Neural progenitor cell (in vitro differentiated cells): ENCODE measurements around the gene BAMBI. TPM values are rescaled to one million over a fixed set of nuclear protein-coding genes. Genes with fewer than 3 reads are reported as not detected.
A peak's percentile ranks its signal among the peaks of the same experiment; 100 is the strongest.

Source experiments
- DNase-seq: peaks from one replicate; pipeline ENCODE4 v3.0.0-alpha.2; 2016; ENCODE audit warnings: low spot score
- H2AFZ ChIP-seq: fragments of 200-600 bp; sonication (generic); replicated peaks from 2 replicates; pipeline ENCODE4 v1.6.1; 2016; ENCODE audit warnings: antibody characterized with exemption
- H3F3A ChIP-seq: fragments of 200-600 bp; sonication (generic); 2 replicates; pipeline ENCODE4 v1.6.1; 2016; ENCODE audit warnings: antibody characterized with exemption, low read depth
- H3K27ac ChIP-seq: fragments of 200-600 bp; sonication (generic); 2 replicates; pipeline ENCODE4 v1.5.1; 2016; ENCODE audit warnings: mild to moderate bottlenecking
- H3K27me3 ChIP-seq: fragments of 200-600 bp; sonication (generic); 2 replicates; pipeline ENCODE4 v1.6.1; 2016; ENCODE audit warnings: mild to moderate bottlenecking, moderate library complexity
- H3K36me3 ChIP-seq: fragments of 200-600 bp; sonication (generic); 2 replicates; pipeline ENCODE4 v1.5.1; 2016
- H3K4me1 ChIP-seq: fragments of 200-600 bp; sonication (generic); 2 replicates; pipeline ENCODE4 v1.6.1; 2016; ENCODE audit warnings: mixed run types
- H3K4me2 ChIP-seq: fragments of 200-600 bp; sonication (generic); 2 replicates; pipeline ENCODE4 v1.6.1; 2016
- H3K4me3 ChIP-seq: fragments of 200-600 bp; sonication (generic); 2 replicates; pipeline ENCODE4 v1.5.1; 2016
- H3K79me2 ChIP-seq: fragments of 200-600 bp; sonication (generic); 2 replicates; pipeline ENCODE4 v1.6.1; 2016; ENCODE audit warnings: low read depth
- H3K9ac ChIP-seq: fragments of 200-600 bp; sonication (generic); 2 replicates; pipeline ENCODE4 v1.6.1; 2016
- H3K9me3 ChIP-seq: fragments of 200-600 bp; sonication (generic); 2 replicates; pipeline ENCODE4 v1.5.1; 2016; ENCODE audit warnings: low read depth
- H4K20me1 ChIP-seq: fragments of 200-600 bp; sonication (generic); 2 replicates; pipeline ENCODE4 v1.6.1; 2016; ENCODE audit warnings: low read depth
- H3K27ac Mint-ChIP-seq: 3 replicates; pipeline ENCODE4 v1.8.0; 2021; ENCODE audit warnings: mixed read lengths
- H3K27me3 Mint-ChIP-seq: 2 replicates; pipeline ENCODE4 v1.8.0; 2022; ENCODE audit warnings: low read depth, mild to moderate bottlenecking, inconsistent platforms, moderate library complexity, mixed read lengths; ENCODE audit not compliant: insufficient read depth
- H3K36me3 Mint-ChIP-seq: 3 replicates; pipeline ENCODE4 v1.8.0; 2021; ENCODE audit warnings: mixed read lengths
- H3K4me1 Mint-ChIP-seq: 3 replicates; pipeline ENCODE4 v1.8.0; 2021; ENCODE audit warnings: mixed read lengths
- H3K4me3 Mint-ChIP-seq: 3 replicates; pipeline ENCODE4 v1.8.0; 2021; ENCODE audit warnings: mild to moderate bottlenecking, moderate library complexity, mixed read lengths
- H3K9me3 Mint-ChIP-seq: 3 replicates; pipeline ENCODE4 v1.8.0; 2020; ENCODE audit warnings: mixed read lengths
- EZH2 ChIP-seq: fragments of 200-600 bp; sonication (generic); IDR thresholded peaks from 2 replicates; pipeline ENCODE4 v1.6.1; 2017; ENCODE audit warnings: antibody characterized with exemption, mild to moderate bottlenecking, moderate library complexity
- EZH2phosphoT487 ChIP-seq: fragments of 200-600 bp; sonication (generic); IDR thresholded peaks from 2 replicates; pipeline ENCODE4 v1.6.1; 2017; ENCODE audit warnings: antibody characterized with exemption
- total RNA-seq: library from RNA; depleted of rRNA; stranded (reverse); fragments of >200 nt; gene quantifications from 2 replicates; pipeline ENCODE4 v1.2.3, GENCODE V29; 2015; ENCODE audit warnings: low replicate concordance
- TF ChIP-seq, protein P1 (sequence below): fragments of 200-600 bp; sonication (generic); IDR thresholded peaks from 2 replicates; pipeline ENCODE4 v1.5.1; 2017; ENCODE audit warnings: antibody characterized with exemption, mild to moderate bottlenecking

Gene BAMBI
- total RNA-seq, 1 donor from 2014 or later: 2.2 TPM

DNA sequence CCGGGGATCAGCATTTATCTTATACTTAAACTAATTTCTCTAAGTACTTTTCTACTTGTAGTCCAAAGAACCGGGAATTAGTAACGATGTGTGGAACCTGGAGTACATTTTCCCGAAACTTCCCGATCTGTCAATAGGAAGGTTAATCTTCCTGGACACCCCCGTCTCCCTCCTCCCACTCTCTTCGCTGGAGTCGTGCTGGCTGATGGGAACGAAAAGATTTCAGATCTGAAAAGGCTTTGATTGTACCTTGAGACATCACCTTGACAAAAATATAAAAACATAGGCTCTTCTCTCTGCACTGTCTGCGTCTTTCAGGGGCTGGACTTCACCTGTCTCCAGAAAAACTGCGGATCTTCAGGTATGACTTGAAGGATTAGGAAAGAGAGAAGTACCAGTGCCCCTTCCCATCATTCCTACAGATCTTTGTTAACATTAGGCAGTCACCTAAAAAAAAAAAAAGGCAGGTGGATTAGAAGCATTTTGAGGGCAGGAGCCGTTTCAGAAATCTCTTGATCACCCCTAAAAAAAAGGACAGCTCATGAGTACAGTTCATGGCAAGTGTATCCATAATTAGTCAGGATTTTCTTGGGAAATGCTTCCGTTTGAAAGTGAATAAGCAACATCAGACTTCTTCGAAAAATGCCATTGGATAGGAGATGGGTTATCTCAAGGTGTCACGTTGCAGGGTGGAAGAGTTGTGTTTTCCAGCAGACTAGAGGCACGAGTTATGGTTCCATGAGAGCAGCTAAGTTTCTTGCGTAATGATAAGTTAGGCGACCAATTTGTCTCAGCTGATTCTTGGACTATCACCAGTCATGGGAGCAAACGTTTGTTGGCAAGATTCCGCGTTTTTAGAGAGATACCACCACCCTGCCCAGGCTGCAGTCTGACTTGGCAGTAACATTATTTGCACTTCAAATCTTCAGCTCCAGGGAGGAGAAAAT is 7.8 kb upstream of the BAMBI start:
- peaks cover 18% of the 10 kb centered on the region for H3K4me1 Mint-ChIP-seq
- Histone ChIP-seq H3K27me3 (peaks cover 84% of the 10 kb centered on the region), H3K4me3 (peak overlapping the region; percentile 69), H3K36me3 (no peaks in the 10 kb centered on the region), H3K79me2 (no peaks in the 10 kb centered on the region), H2AFZ (peak overlapping the region; percentile 100), H3K9ac (no peak overlapping the region), H3K4me1 (peaks cover 2% of the 10 kb centered on the region), H3K4me2 (peak overlapping the region; percentile 99), H4K20me1 (no peaks in the 10 kb centered on the region), H3K27ac (no peak overlapping the region), H3F3A (no peaks in the 10 kb centered on the region), H3K9me3 (no peaks in the 10 kb centered on the region)
- no peak for DNase-seq
- peaks cover 34% of the 10 kb centered on the region for H3K27me3 Mint-ChIP-seq
- no peak overlapping the region for H3K27ac Mint-ChIP-seq
- H3K9me3 Mint-ChIP-seq: peaks cover 4% of the 10 kb centered on the region
- no peak for TF ChIP-seq EZH2
- TF ChIP-seq EZH2phosphoT487: peak; percentile 25
- H3K4me3 Mint-ChIP-seq: peak overlapping the region; percentile 93
- H3K36me3 Mint-ChIP-seq: no peaks in the 10 kb centered on the region

DNA sequence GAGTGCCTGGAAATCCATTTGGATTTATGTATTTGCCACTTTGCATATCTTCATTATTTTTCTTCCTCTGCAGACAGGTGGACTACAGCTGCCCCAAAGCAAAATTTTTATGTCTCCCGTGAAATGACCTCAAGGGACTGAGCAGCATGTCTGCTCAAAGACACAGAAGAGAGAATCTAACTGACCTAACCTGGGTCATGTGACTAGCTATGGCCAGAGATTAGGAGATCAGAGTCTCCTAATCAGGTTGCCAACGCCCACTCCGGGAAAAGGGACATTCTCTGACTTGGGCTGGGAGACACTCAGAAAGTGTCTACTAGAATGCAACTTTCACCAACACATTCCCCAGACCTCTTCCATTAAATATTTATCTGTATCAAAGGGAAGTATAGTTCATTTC is 2.5 kb upstream of the BAMBI start:
- H2AFZ ChIP-seq: no peak overlapping the region
- H3K27ac ChIP-seq: no peak overlapping the region
- peaks cover 2% of the 10 kb centered on the region for H3K9me3 Mint-ChIP-seq
- H3K9ac ChIP-seq: no peak overlapping the region
- H3F3A ChIP-seq: peaks cover 42% of the 10 kb centered on the region
- no peaks in the 10 kb centered on the region for H3K36me3 ChIP-seq
- no peaks in the 10 kb centered on the region for H3K9me3 ChIP-seq
- H3K4me2 ChIP-seq: no peak overlapping the region
- H3K36me3 Mint-ChIP-seq: peaks cover 3% of the 10 kb centered on the region
- H3K4me1 Mint-ChIP-seq: peaks cover 25% of the 10 kb centered on the region
- H3K4me3 ChIP-seq: no peak overlapping the region
- H3K27me3 Mint-ChIP-seq: peaks cover 16% of the 10 kb centered on the region
- TF ChIP-seq, protein P1, sequence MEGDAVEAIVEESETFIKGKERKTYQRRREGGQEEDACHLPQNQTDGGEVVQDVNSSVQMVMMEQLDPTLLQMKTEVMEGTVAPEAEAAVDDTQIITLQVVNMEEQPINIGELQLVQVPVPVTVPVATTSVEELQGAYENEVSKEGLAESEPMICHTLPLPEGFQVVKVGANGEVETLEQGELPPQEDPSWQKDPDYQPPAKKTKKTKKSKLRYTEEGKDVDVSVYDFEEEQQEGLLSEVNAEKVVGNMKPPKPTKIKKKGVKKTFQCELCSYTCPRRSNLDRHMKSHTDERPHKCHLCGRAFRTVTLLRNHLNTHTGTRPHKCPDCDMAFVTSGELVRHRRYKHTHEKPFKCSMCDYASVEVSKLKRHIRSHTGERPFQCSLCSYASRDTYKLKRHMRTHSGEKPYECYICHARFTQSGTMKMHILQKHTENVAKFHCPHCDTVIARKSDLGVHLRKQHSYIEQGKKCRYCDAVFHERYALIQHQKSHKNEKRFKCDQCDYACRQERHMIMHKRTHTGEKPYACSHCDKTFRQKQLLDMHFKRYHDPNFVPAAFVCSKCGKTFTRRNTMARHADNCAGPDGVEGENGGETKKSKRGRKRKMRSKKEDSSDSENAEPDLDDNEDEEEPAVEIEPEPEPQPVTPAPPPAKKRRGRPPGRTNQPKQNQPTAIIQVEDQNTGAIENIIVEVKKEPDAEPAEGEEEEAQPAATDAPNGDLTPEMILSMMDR: no peak
- TF ChIP-seq EZH2: no peak
- TF ChIP-seq EZH2phosphoT487: no peak
- peaks cover 22% of the 10 kb centered on the region for H4K20me1 ChIP-seq
- H3K4me1 ChIP-seq: peaks cover 21% of the 10 kb centered on the region
- no peak overlapping the region for H3K27ac Mint-ChIP-seq
- no peak overlapping the region for H3K4me3 Mint-ChIP-seq
- H3K79me2 ChIP-seq: no peaks in the 10 kb centered on the region
- peaks cover 97% of the 10 kb centered on the region for H3K27me3 ChIP-seq
- DNase-seq: peak; percentile 15

DNA sequence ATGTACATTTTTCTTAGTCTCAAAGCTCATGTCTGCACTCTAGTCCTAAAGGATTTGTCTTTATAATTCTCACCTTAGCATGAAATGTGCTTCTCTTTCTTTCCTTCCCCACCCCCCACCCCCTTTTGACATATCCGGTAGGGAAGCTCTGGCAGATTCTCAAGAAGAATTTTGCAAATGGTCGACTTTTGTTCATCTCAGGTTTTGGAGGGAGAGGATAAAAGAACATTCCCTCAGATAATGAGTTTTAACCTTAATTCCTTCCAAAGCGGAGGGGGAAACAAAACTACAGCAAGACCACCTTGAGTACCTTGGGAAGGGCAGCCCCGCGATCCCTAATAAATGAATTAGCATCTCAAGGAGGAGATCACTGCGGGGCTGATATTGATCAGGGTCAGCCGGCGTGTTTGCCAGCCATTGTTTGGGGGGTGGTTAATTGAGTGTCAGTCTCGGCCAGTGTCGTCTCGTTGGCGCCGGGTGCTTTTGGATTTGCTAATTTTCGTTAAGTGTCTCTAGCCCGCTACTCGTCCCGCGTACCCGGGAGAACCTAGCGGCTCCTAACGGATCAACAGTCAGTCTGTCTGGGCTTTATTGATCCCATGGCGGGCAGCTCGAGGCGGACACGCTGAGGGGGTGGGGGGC is 874 bp upstream of the BAMBI start:
- peak overlapping the region; percentile 91 for H3K4me3 Mint-ChIP-seq
- H3K27ac Mint-ChIP-seq: peak overlapping the region; percentile 79
- no peaks in the 10 kb centered on the region for H3K9me3 Mint-ChIP-seq

DNA sequence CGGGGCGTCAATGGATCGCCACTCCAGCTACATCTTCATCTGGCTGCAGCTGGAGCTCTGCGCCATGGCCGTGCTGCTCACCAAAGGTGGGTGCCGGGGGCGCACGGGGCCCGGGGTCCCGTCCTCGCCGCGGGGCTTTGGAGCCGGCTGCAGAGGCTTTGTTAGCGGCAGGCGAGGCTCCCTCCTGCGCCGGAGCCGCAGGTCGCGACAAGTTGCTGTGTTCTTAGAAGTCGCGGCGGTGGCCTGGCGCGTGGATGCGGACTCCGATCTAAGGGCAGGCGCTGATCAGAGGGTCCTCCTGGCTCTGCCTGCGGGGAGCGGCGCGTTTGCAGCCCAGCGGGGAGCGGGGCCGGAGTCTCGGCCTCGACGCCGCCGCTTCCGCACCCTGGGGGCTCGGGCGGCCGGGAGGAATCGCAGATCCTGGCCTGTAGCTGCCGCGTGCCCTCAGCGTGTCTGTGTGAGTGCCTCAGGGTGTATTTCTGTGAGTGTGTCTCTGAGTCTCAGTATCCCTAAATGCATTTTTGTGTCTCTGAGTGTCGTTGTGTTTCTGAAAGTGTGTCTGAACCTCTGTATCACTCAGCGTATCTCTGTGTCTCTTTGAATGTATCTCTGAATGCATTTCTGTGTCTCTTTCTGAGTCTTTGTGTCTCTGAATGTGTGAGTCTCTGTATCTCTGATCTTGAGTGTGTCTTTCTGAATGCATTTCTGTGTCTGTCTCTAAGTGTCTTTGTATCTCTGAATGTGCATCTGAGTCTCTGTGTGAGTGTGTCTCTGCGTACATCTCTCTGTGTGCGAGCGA is 766 bp downstream of the BAMBI start:
- Histone ChIP-seq H4K20me1 (peaks cover 32% of the 10 kb centered on the region), H2AFZ (peak overlapping the region; percentile 92), H3K36me3 (no peaks in the 10 kb centered on the region), H3K4me2 (peak overlapping the region; percentile 98), H3K4me3 (peak overlapping the region; percentile 76), H3K79me2 (no peaks in the 10 kb centered on the region), H3K27ac (no peak overlapping the region), H3K4me1 (peaks cover 36% of the 10 kb centered on the region), H3K9ac (no peak overlapping the region), H3K27me3 (peaks cover 86% of the 10 kb centered on the region), H3F3A (peaks cover 42% of the 10 kb centered on the region), H3K9me3 (no peaks in the 10 kb centered on the region)
- Mint-ChIP-seq H3K36me3 (peaks cover 18% of the 10 kb centered on the region), H3K4me1 (peaks cover 51% of the 10 kb centered on the region), H3K4me3 (peak overlapping the region; percentile 94), H3K27me3 (peaks cover 7% of the 10 kb centered on the region), H3K9me3 (no peaks in the 10 kb centered on the region), H3K27ac (peak overlapping the region; percentile 9)
- no peak for TF ChIP-seq EZH2phosphoT487
- TF ChIP-seq EZH2: peak; percentile 57
- peak; percentile 70 for DNase-seq

More for the DNA sequence above, 874 bp upstream of the BAMBI start:
- H3K4me3 ChIP-seq: peak overlapping the region; percentile 76
- H3K27me3 ChIP-seq: peaks cover 97% of the 10 kb centered on the region
- DNase-seq: peak; percentile 84
- H4K20me1 ChIP-seq: peaks cover 32% of the 10 kb centered on the region
- peaks cover 11% of the 10 kb centered on the region for H3K27me3 Mint-ChIP-seq
- H3K27ac ChIP-seq: no peak overlapping the region
- H3K79me2 ChIP-seq: no peaks in the 10 kb centered on the region
- TF ChIP-seq EZH2phosphoT487 (peak; percentile 60), EZH2 (no peak)
- H3F3A ChIP-seq: peaks cover 42% of the 10 kb centered on the region
- peak overlapping the region; percentile 98 for H3K4me2 ChIP-seq
- no peaks in the 10 kb centered on the region for H3K9me3 ChIP-seq
- peaks cover 36% of the 10 kb centered on the region for H3K4me1 ChIP-seq
- H3K4me1 Mint-ChIP-seq: peaks cover 42% of the 10 kb centered on the region
- H3K9ac ChIP-seq: no peak overlapping the region
- no peak overlapping the region for H2AFZ ChIP-seq
- peaks cover 6% of the 10 kb centered on the region for H3K36me3 Mint-ChIP-seq
- H3K36me3 ChIP-seq: no peaks in the 10 kb centered on the region
